Neutrophil (primary cell): Measurements from ENCODE around the gene HERC6.
"Not testable (repeated sequence)": the region's sequence is repeated elsewhere in the genome, so short reads cannot be mapped to it uniquely, and the experiment has no call there.

Experiments
- H3K27ac ChIP-seq: fragments of 200-600 bp; sonication (generic); 2 replicates; pipeline ENCODE4 v1.5.1; 2016; ENCODE audit warnings: mild to moderate bottlenecking, moderate library complexity
- H3K27me3 ChIP-seq: fragments of 200-600 bp; sonication (generic); 2 replicates; pipeline ENCODE4 v1.6.0; 2016; ENCODE audit warnings: mild to moderate bottlenecking
- H3K36me3 ChIP-seq: fragments of 200-600 bp; sonication (generic); 2 replicates; pipeline ENCODE4 v1.5.1; 2017
- H3K4me1 ChIP-seq, 2 experiments: fragments of 200-600 bp in 1 of 2; sonication (generic) in 1 of 2; 1 replicate in 1 of 2; 2 replicates in 1 of 2; pipeline versions ENCODE4 v1.5.1 to v1.6.1; 2013 to 2016; ENCODE audit warnings: low read depth in 1 of 2, low read length in 1 of 2, mild to moderate bottlenecking in 1 of 2, moderate library complexity in 1 of 2; ENCODE audit not compliant: control insufficient read depth in 1 of 2, insufficient read depth in 1 of 2
- H3K4me3 ChIP-seq, 2 experiments: fragments of 200-600 bp in 1 of 2; sonication (generic) in 1 of 2; 1 replicate in 1 of 2; 2 replicates in 1 of 2; pipeline ENCODE4 v1.5.1; 2013 to 2016; ENCODE audit warnings: low read depth in 1 of 2, low read length in 1 of 2, mild to moderate bottlenecking in 1 of 2, moderate library complexity in 1 of 2
- H3K9me3 ChIP-seq: fragments of 200-600 bp; sonication (generic); 2 replicates; pipeline ENCODE4 v1.5.1; 2016
- CTCF ChIP-seq: fragments of 200-600 bp; sonication (generic); IDR thresholded peaks from 2 replicates; pipeline ENCODE4 v1.5.1; 2016; ENCODE audit warnings: antibody characterized with exemption

The HERC6 gene

GRCh38 chr4:88378691-88379559 is at the start of gene HERC6:
TSS of gene HERC6 (plus strand) at chr4:88378852. CDS start at chr4:88378922, 70 bp downstream.
- Histone ChIP-seq H3K9me3 (no peaks in the 10 kb centered on the region), H3K36me3 (no peaks in the 10 kb centered on the region), H3K4me1 (peaks cover 6 to 7% of the 10 kb centered on the region in 2 experiments), H3K27me3 (peaks cover 7% of the 10 kb centered on the region), H3K27ac (peak within 1 kb of the TSS; percentile 94), H3K4me3 (peak within 1 kb of the TSS; percentile 91 to 93)
- peak; percentile 89 for TF ChIP-seq CTCF

- no peak for TF ChIP-seq CTCF
- Histone ChIP-seq H3K27me3 (no peaks in the 10 kb centered on the region), H3K4me1 (no peaks in the 10 kb centered on the region), H3K4me3 (no peak overlapping the region), H3K36me3 (no peaks in the 10 kb centered on the region), H3K27ac (no peak overlapping the region), H3K9me3 (no peaks in the 10 kb centered on the region)
These were observed 44.8 kb upstream of the HERC6 start for GRCh38 chr4:88333741-88334405.

- H3K36me3 ChIP-seq: no peaks in the 10 kb centered on the region
- H3K4me3 ChIP-seq: no peak overlapping the region
- no peaks in the 10 kb centered on the region for H3K4me1 ChIP-seq
- H3K27me3 ChIP-seq: no peaks in the 10 kb centered on the region
- H3K27ac ChIP-seq: no peak overlapping the region
- no peak for TF ChIP-seq CTCF
- H3K9me3 ChIP-seq: no peaks in the 10 kb centered on the region
These were observed 43.5 kb upstream of the HERC6 start for GRCh38 chr4:88335092-88335665.

GRCh38 chr4:88341227-88342192 is 37.1 kb upstream of the HERC6 start:
- H3K36me3 ChIP-seq: no peaks in the 10 kb centered on the region
- no peaks in the 10 kb centered on the region for H3K4me1 ChIP-seq
- no peaks in the 10 kb centered on the region for H3K27me3 ChIP-seq
- TF ChIP-seq CTCF: no peak
- no peak overlapping the region for H3K27ac ChIP-seq
- no peak overlapping the region for H3K4me3 ChIP-seq
- H3K9me3 ChIP-seq: no peaks in the 10 kb centered on the region

- not testable (repeated sequence) for H3K27me3 ChIP-seq, H3K36me3 ChIP-seq, H3K4me1 ChIP-seq, H3K4me3 ChIP-seq, H3K9me3 ChIP-seq, H3K27ac ChIP-seq
These were observed 31.8 kb upstream of the HERC6 start for GRCh38 chr4:88346902-88347301.

GRCh38 chr4:88348761-88349160 is 29.9 kb upstream of the HERC6 start:
- not testable (repeated sequence) for H3K36me3 ChIP-seq, H3K27ac ChIP-seq, H3K9me3 ChIP-seq, H3K4me3 ChIP-seq, H3K4me1 ChIP-seq, H3K27me3 ChIP-seq
